Spleen (tissue), 7 donors: ENCODE results near the gene HMBS.

ENCODE experiments used
- CTCF ChIP-seq, 11 experiments: fragments of 200-600 bp in 7 of 11; fragments of 450-650 bp in 4 of 11; sonication (generic) in 4 of 11; IDR thresholded peaks in 8 of 11; conservative IDR thresholded peaks in 3 of 11; 1 replicate in 7 of 11; 2 replicates in 4 of 11; pipeline versions ENCODE4 v1.4.0 to v1.8.0; 2016 to 2021; ENCODE audit warnings: antibody characterized with exemption in 11 of 11, inconsistent platforms in 4 of 11, mild to moderate bottlenecking in 1 of 11
- POLR2A ChIP-seq, 3 donors: fragments of 450-650 bp; IDR thresholded peaks; one replicate each; pipeline ENCODE4 v1.5.1; 2017; ENCODE audit warnings: antibody characterized with exemption in 3 of 3, mild to moderate bottlenecking in 1 of 3
- donor health status: DM: no; HTN: no; CAD: no; lungs with moderate emphysema.
- donor health status: DM: no; HTN: no; CAD: no.
- donor health status: DM: no; HTN: no; CAD: no.

GRCh38 chr11:119089319-119089718 lies 4.6 kb downstream of the HMBS start:
- TF ChIP-seq CTCF (IDR thresholded peaks at IDR 0.05 in 8 of 11, conservative IDR thresholded peaks at IDR 0.05 in 3 of 11) = no peak
- no peak for TF ChIP-seq POLR2A (IDR thresholded peaks at IDR 0.05)
